ENCODE measurements around the gene MACO1.
A peak's percentile ranks its signal among the peaks of the same experiment; 100 is the strongest.

The MACO1 gene

DNA sequence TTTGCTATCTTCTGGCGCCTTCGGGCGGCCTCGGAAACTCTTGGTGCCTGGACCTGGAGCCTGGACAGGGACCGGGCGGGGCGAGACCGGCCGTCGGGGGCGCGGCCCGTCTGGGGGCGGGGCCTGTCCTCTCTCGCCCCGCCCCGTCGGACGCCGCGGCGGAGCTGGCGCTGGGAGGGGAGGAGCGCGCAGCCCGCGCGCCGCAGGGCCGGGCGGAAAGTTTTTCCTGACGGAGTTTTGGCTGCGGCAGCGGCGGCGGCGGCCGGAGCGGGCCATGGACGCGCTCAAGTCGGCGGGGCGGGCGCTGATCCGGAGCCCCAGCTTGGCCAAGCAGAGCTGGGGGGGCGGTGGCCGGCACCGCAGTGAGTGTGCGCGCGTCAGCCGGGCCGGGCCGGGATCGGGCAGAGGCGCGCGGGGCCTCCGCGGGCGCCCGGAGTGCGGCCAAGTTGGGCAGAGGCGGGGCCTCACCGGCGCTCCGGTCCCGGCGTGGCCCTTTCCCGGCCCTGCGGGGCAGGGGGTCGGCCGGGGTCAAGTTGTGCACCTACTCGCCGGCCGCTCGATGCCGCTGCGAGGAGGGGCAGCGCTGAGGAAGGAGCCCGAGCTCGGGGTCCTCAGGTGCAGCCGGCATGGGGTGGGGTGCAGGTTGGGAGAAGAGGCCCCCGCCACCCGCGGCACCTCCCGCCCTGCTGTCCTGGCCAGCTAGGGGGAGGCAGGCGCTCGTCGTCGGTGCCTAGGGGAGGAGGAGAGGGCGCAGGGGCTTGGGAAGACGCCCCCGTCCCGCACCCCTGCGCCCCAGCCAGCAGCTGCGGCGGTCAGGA is 112.9 kb downstream of the MACO1 start, which contains the start of gene LDLRAP1:
Gene LDLRAP1 (plus strand): TSS at position 182 of the 818 bp plus-strand sequence. CDS start 93 bp downstream, at position 275.
- peak; percentile 55 for DNase-seq (ENCODE audit: low spot score)

DNA sequence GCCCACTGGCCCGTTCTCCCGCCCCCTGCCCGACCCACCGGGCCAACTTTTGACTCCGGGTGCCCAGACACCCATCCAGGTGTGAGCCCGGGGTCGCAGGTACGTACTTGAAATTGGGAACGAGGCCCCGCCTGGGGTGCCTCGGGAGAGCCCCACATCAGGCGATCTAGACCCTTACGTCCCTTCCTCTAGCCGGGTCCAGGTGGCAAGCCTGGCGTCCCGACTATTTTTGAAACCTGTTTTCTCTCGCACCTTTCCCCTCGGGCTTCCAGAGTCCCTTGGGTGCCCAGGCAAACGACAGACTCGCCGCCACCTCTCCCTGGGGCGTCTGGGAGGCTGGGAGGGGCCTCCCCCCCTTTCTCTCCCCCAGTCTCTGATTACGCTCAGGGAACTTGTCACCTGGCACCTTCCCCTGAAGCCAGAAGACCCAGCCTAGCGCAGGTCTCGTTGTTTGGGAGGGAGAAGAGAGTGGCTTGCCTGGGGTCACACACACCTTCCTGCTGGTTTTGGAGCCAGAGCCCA is 113.6 kb downstream of the MACO1 start:
- DNase-seq (ENCODE audit: low spot score), result no peak

- no peak for DNase-seq (ENCODE audit: low spot score)
Observed at GRCh38 chr1:25544819-25545218, 114.1 kb downstream of the MACO1 start.

GRCh38 chr1:25545767-25546166 is 115.1 kb downstream of the MACO1 start:
- DNase-seq (ENCODE audit: low spot score), result no peak

GRCh38 chr1:25546193-25546592 is 115.5 kb downstream of the MACO1 start:
- no peak for DNase-seq (ENCODE audit: low spot score)

GRCh38 chr1:25548601-25549000 is 117.9 kb downstream of the MACO1 start:
- no peak for DNase-seq (ENCODE audit: low spot score)

GRCh38 chr1:25549273-25550154 is 118.8 kb downstream of the MACO1 start:
- DNase-seq (ENCODE audit: low spot score), result peak; percentile 88

All from activated CD4-positive, alpha-beta T cell treated with anti-CD3 and anti-CD28 coated beads, Interleukin-2, Interleukin-4, amounts not matched to agents 100 ng/mL and 50 ng/mL, durations not matched to agents 16 hours and 8 hours (primary cell).